GM18870 (cell line): ENCODE measurements around the gene GRM7.

Source experiments
- ATAC-seq: cut with Tn5 transposase; IDR thresholded peaks from one replicate; pipeline ENCODE4 v1.9.1; 2021; ENCODE audit warnings: moderate library complexity; ENCODE audit not compliant: unreplicated experiment

GRM7 gene

GRCh38 chr3:7292362-7292761 lies 431.4 kb downstream of the GRM7 start:
- no peak for ATAC-seq

DNA sequence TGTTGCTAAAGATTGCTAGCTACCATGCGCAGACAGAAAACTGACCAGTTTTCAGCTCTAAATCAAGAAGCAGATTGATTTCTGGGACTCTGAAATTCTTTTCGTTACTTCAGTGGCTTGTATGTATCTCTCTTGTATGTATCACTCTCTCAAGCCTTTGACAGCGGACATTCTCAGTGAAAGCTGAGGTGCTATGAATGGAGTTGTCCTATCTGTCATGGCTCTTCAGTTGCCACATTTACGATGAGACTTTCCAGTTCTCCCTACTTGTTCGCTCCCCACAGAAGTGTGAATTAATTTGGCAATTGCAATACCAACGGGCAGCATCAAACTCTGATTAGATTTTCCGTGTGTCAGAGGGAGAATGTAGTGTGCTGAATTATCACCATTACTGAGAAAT lies 432.4 kb downstream of the GRM7 start:
- ATAC-seq, result no peak

DNA sequence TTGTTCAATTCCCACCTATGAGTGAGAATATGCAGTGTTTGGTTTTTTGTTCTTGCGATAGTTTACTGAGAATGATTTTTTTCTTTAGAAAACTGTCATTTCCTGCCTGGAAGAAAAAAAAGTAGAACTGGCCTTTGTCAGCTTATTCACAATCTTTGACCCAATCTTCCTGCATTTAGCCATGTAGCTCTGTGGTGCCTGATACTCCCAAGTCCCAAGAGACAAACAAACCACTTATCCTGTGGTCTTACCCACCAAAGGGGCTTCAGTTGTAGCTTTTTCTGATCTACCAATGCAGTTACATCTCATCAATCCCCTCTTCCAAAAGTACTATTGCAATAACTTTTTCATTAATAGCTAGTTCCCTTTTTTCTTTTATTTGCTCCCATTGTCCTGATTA lies 444.6 kb downstream of the GRM7 start:
- no peak for ATAC-seq

DNA sequence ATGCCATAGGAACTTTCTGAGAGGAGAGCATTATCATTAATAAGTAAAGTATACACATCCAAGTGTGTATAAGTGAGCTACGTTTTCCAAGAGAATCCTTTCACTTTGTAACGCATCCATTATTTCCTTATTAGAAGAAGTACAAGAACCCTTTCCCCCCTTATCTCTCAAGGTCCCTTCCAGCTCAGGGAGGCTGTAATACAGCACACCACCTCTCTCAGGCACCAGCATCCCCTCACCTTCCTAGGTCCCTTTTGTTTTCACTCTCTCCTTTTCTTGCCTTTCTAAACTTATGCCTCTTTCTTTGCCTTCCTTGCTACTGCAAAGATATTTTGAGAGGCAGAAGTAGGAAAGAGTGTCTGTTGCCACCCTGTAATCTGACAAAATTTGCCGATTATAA lies 446.0 kb downstream of the GRM7 start:
- ATAC-seq, result no peak

- no peak for ATAC-seq
Measured at GRCh38 chr3:7307410-7307809, 446.5 kb downstream of the GRM7 start.

DNA sequence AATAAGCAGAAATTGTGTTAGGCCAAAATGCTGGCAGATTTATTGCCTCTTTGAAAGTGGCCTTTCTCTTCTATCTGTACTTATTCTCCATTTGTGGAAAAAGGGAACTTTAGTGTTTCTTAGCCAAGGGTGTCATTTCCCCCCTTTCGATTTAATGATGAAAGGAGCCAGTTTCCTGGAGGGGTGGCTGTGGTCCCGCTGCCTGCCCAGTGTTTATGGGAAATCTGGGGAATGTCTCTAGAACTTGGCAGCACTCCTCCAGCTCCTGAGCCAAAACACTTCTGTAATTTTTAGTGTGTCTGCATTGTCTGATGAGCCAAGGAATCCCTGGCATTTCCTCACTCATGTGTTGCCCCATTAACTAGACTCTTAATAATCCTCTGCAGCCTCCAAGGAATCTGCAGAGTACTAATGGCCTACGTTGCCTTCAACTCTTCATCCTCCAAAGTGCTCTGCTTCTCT lies 448.8 kb downstream of the GRM7 start:
- no peak for ATAC-seq

- no peak for ATAC-seq
Measured at GRCh38 chr3:7315037-7315436, 454.1 kb downstream of the GRM7 start.

GRCh38 chr3:7322957-7323669 lies 462.2 kb downstream of the GRM7 start:
- no peak for ATAC-seq

DNA sequence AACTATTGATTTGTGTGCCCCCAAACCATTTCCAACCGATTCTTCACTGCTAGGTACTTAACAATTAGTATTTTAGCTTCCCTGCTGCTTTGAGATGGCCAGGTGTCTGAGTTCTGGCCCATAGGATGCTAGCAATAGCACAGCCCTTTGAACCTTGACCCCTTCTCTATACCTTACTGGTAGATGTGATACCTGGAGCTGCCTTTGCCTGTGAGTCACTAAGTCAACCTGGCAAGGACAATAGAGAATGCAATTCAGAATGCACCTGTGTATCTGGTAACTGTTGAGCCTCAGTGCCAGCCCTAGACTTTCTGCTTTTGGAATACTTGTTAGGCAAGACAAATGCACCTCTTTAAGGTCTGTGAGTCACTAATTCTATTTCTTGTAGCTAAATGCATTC lies 467.4 kb downstream of the GRM7 start:
- ATAC-seq, result no peak

DNA sequence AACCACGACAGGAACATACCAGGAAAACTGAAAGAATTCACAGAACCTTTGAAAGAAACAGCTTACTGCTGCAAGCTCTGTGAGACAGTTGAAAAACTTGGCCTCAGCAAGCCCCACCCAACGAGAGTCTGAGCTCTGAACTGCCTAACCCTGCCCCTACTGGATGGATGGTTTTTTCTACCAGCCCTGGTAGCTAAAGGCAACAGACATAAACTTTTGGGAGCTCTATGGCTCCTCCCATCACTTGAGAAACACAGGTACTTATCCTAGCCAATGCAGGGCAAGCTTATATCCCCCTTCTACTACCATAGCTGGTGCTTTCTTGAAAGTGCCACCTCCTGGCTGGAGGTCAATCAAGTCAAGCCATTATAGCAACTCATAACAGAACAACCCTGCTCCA lies 471.8 kb downstream of the GRM7 start:
- ATAC-seq, result no peak

DNA sequence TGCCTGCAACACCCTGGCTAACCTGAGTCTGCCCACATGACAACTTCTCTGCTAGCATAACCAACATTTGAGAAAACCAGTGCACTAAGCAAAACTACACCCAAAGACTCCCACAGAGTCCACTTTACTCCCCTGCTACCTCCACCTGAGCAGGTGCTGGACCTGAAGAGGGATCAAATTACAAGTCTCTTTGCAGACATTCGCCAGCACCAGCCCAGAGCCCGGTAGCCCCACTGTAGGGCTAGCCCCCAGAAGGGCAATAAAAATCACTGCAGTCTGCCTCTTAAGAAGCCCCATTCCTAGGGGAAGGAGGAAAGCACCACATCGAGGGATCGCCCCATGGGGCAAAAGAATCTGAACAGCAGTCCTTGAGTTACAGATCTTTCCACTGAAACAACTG lies 472.2 kb downstream of the GRM7 start:
- ATAC-seq, result no peak

DNA sequence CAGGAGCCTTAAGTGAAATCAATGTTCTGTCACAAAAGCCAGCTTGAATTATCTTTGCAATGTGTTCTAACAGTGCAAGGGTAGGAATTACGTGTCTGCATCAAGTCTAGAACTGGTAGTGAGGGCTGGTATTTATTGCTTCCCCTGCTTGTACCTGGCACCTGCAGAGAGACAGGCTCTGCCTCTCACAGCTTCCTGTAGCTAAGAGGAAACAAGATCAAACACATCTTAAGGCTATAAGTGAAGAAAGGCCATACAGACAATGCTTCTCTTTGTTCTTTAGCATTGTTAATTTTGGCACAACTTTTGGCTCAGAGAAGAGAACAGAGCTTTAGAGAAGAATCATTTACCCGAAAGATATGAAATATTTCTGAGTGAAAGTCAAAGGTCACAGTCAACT lies 479.9 kb downstream of the GRM7 start:
- ATAC-seq, result no peak

- no peak for ATAC-seq
Measured at GRCh38 chr3:7346364-7346763, 485.4 kb downstream of the GRM7 start.

DNA sequence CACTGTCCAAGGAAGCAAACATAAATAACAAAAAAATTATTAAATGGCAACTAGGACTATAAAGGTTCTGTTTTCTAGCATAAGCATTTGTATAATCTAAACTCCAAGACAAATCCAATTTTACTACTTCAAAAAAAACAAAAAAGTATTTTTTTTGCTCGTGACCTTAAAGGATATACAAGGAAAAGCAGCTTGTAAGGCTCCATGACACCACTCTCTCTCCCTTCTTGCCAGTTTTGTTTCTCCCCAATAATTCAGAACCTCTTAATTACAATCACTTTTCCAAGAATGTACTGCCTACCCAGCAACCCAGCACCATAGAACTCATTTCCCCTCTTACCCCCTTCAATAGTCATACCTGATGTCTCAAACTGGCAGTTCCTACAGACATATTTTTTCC lies 496.2 kb downstream of the GRM7 start:
- no peak for ATAC-seq

DNA sequence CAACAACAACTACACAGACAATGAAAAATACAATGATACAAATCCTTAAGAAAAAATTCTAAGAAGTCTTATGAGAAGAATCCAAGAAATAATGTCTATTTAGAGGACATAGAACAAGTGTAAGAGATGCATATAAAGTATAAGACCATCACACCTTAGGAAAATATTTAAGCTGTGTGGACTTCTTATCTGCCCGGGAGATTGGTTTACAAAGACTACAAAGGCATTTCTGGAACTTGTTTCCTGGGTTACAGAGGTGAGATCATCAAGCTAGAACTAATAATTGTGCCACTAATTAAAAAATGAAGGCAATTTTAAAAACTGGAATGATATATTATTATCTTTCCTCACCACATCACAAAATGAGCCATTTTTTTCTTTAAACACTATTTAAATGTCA lies 507.1 kb downstream of the GRM7 start:
- ATAC-seq, result no peak

GRCh38 chr3:7368597-7368996 lies 507.7 kb downstream of the GRM7 start:
- no peak for ATAC-seq

- ATAC-seq, result no peak
Measured at GRCh38 chr3:7371693-7372572, 511.0 kb downstream of the GRM7 start.

GRCh38 chr3:7377103-7377502 lies 516.2 kb downstream of the GRM7 start:
- no peak for ATAC-seq

GRCh38 chr3:7381741-7382140 lies 520.8 kb downstream of the GRM7 start:
- ATAC-seq, result no peak

DNA sequence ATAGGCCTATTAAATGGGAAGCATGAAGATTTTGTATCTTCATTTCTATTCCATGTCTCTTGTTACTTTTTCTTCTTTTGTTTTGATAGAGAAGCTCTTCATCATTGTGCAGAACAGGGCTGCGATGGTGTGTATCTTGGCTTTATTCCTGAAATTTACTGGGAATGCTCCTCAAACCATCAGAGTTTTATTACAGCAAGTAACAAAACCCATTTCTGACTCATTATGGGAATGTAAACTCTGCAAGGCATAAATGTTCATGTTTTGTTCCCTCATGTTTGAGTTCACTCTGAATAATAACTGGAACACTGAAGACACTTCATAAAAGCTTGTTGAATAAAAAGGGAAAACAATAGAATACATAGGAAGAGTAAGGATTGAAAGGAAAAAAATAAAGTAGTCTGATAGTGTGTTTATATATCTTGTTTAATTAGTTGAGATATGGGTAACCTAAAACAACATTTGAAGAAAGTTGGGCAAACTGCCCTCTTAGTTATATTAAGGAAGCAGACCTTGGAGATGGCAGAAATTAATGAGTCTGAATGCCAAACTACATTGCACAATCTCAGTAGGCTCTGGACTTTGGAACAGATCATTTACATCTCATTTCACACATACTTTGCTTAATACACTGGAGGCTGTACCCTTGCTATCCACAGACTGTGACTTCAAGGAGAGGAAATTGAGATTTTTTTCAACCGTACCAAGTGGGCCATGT lies 521.5 kb downstream of the GRM7 start:
- no peak for ATAC-seq

- no peak for ATAC-seq
Measured at GRCh38 chr3:7385635-7386034, 524.7 kb downstream of the GRM7 start.

GRCh38 chr3:7388026-7388425 lies 527.1 kb downstream of the GRM7 start:
- no peak for ATAC-seq
